IMR-90 (cell line): ENCODE results near the gene WDR43. TPM values are rescaled to one million over a fixed set of nuclear protein-coding genes. Genes with fewer than 3 reads are reported as not detected.

Experiments used
- ATAC-seq: fragments of 200-7000 bp; cut with Tn5 transposase; 2 replicates; pipeline ENCODE4 v1.9.1; 2020; ENCODE audit warnings: low read depth, mild to moderate bottlenecking, moderate library complexity
- BruUV-seq: library from RNA; stranded (reverse); fragments of 400-500 nt; replicated peaks from 2 replicates; lab custom pipeline; 2021; lab: Mats Ljungman, UMichigan
- CTCF ChIA-PET: fragments of 300-600 bp; formaldehyde crosslinking; extraction: SDS; loops from one replicate; lab custom pipeline; 2021; ENCODE audit warnings: antibody characterized with exemption; lab: Yijun Ruan, JAX
- POLR2A ChIA-PET: fragments of 300-600 bp; sonication (Branson Sonifier 250); formaldehyde crosslinking; loops from one replicate; lab custom pipeline; 2022; ENCODE audit warnings: antibody characterized with exemption; ENCODE audit not compliant: unreplicated experiment; lab: Charles Lee
- DNase-seq: peaks from one replicate; pipeline ENCODE4 v3.0.0; 2013
- H2AFZ ChIP-seq: replicated peaks from 2 replicates; pipeline ENCODE3; 2013; ENCODE audit warnings: low read length, mild to moderate bottlenecking; ENCODE audit not compliant: poor library complexity
- H2AK5ac ChIP-seq: 2 replicates; pipeline ENCODE4 v1.6.1; 2013; ENCODE audit warnings: low read depth, low read length, inconsistent platforms
- H2AK9ac ChIP-seq: replicated peaks from 2 replicates; pipeline ENCODE3; 2013; ENCODE audit warnings: mild to moderate bottlenecking, low read depth, low read length, moderate library complexity; ENCODE audit not compliant: poor library complexity
- H2BK120ac ChIP-seq: 2 replicates; pipeline ENCODE4 v1.6.1; 2013; ENCODE audit warnings: low read depth, low read length, inconsistent platforms
- H2BK15ac ChIP-seq: 3 replicates; pipeline ENCODE4 v1.6.1; 2013; ENCODE audit warnings: low read depth, low read length, inconsistent platforms
- H2BK20ac ChIP-seq: 2 replicates; pipeline ENCODE4 v1.6.1; 2013; ENCODE audit warnings: low read depth, mild to moderate bottlenecking, inconsistent platforms, low read length, moderate library complexity
- H2BK5ac ChIP-seq: 2 replicates; pipeline ENCODE4 v1.6.1; 2013; ENCODE audit warnings: mild to moderate bottlenecking, low read depth, low read length, inconsistent platforms; ENCODE audit not compliant: poor library complexity, severe bottlenecking
- H3K14ac ChIP-seq: replicated peaks from 2 replicates; pipeline ENCODE4 v1.6.1; 2013; ENCODE audit warnings: low read depth, low read length, inconsistent platforms
- H3K18ac ChIP-seq: 2 replicates; pipeline ENCODE4 v1.6.1; 2013; ENCODE audit warnings: low read depth, low read length, control low read depth
- H3K23ac ChIP-seq: 2 replicates; pipeline ENCODE4 v1.6.1; 2013; ENCODE audit warnings: low read depth, low read length, inconsistent platforms
- H3K27ac ChIP-seq: 2 replicates; pipeline ENCODE4 v1.5.1; 2013; ENCODE audit warnings: mild to moderate bottlenecking, control low read depth, low read length; ENCODE audit not compliant: insufficient read depth
- H3K27me3 ChIP-seq: 2 replicates; pipeline ENCODE4 v1.6.1; 2013; ENCODE audit warnings: low read length; ENCODE audit not compliant: control insufficient read depth, insufficient read depth
- H3K36me3 ChIP-seq: 2 replicates; pipeline ENCODE4 v1.6.1; 2013; ENCODE audit warnings: low read length, mixed read lengths; ENCODE audit not compliant: control insufficient read depth, insufficient read depth
- H3K4ac ChIP-seq: 2 replicates; pipeline ENCODE4 v1.6.1; 2013; ENCODE audit warnings: low read depth, low read length, inconsistent platforms
- H3K4me1 ChIP-seq: 2 replicates; pipeline ENCODE4 v1.6.1; 2013; ENCODE audit warnings: low read length, mixed read lengths; ENCODE audit not compliant: control insufficient read depth, insufficient read depth
- H3K4me2 ChIP-seq: 2 replicates; pipeline ENCODE4 v1.6.1; 2013; ENCODE audit warnings: low read depth, mild to moderate bottlenecking, control low read depth, low read length, moderate library complexity
- H3K4me3 ChIP-seq: 2 replicates; pipeline ENCODE4 v1.5.1; 2013; ENCODE audit warnings: low read depth, mild to moderate bottlenecking, control low read depth, low read length, moderate library complexity; ENCODE audit not compliant: insufficient read depth
- H3K56ac ChIP-seq: 2 replicates; pipeline ENCODE4 v1.6.1; 2013; ENCODE audit warnings: low read length, inconsistent platforms; ENCODE audit not compliant: insufficient read depth; ENCODE audit errors: extremely low read depth
- H3K79me1 ChIP-seq, 2 experiments: 2 replicates each; pipeline ENCODE4 v1.6.1; 2013; ENCODE audit warnings: low read length in 2 of 2, inconsistent platforms in 1 of 2, low read depth in 1 of 2
- H3K9ac ChIP-seq: 2 replicates; pipeline ENCODE4 v1.6.1; 2013; ENCODE audit warnings: low read depth, low read length, control low read depth
- H3K9me1 ChIP-seq: 2 replicates; pipeline ENCODE4 v1.6.1; 2013; ENCODE audit warnings: low read length, inconsistent platforms; ENCODE audit not compliant: insufficient read depth
- H3K9me3 ChIP-seq: 2 replicates; pipeline ENCODE4 v1.6.1; 2013; ENCODE audit warnings: low read length; ENCODE audit not compliant: control insufficient read depth, insufficient read depth
- H4K20me1 ChIP-seq: 2 replicates; pipeline ENCODE4 v1.6.1; 2013; ENCODE audit warnings: low read length, inconsistent platforms; ENCODE audit not compliant: insufficient read depth
- H4K5ac ChIP-seq: 2 replicates; pipeline ENCODE4 v1.6.1; 2013; ENCODE audit warnings: mild to moderate bottlenecking, low read depth, low read length, control low read depth
- H4K8ac ChIP-seq, 2 experiments: 2 replicates each; pipeline ENCODE4 v1.6.1; 2013; ENCODE audit warnings: low read depth in 2 of 2, low read length in 2 of 2, control low read depth in 1 of 2, inconsistent platforms in 1 of 2
- H4K91ac ChIP-seq: 2 replicates; pipeline ENCODE4 v1.6.1; 2013; ENCODE audit warnings: low read depth, low read length, inconsistent platforms; ENCODE audit not compliant: insufficient read depth
- BHLHE40 ChIP-seq: fragments of 150-350 bp; IDR thresholded peaks from 2 replicates; pipeline ENCODE4 v1.6.1; 2016; ENCODE audit warnings: mild to moderate bottlenecking, low read depth, low read length
- CEBPB ChIP-seq: IDR thresholded peaks from 2 replicates; pipeline ENCODE4 v1.6.1; 2012; ENCODE audit warnings: low read depth, low read length, improper control_type of control experiment
- CHD1 ChIP-seq: IDR thresholded peaks from 2 replicates; pipeline ENCODE4 v1.6.1; 2012; ENCODE audit warnings: low read depth, low read length, improper control_type of control experiment
- CTCF ChIP-seq: conservative IDR thresholded peaks from 2 replicates; pipeline ENCODE4 v1.5.1; 2012; ENCODE audit warnings: mild to moderate bottlenecking, low read depth, low read length, improper control_type of control experiment
- ELK1 ChIP-seq: fragments of 150-350 bp; IDR thresholded peaks from 2 replicates; pipeline ENCODE4 v1.6.1; 2016; ENCODE audit warnings: low read depth, mild to moderate bottlenecking, low read length, moderate library complexity, borderline replicate concordance
- FOS ChIP-seq: fragments of 150-350 bp; IDR thresholded peaks from 2 replicates; pipeline ENCODE4 v1.6.1; 2016; ENCODE audit warnings: low read depth, low read length
- MAFK ChIP-seq: IDR thresholded peaks from 2 replicates; pipeline ENCODE4 v1.6.1; 2012; ENCODE audit warnings: low read depth, low read length, improper control_type of control experiment
- MAZ ChIP-seq: IDR thresholded peaks from 2 replicates; pipeline ENCODE4 v1.6.1; 2012; ENCODE audit warnings: low read depth, mild to moderate bottlenecking, low read length, improper control_type of control experiment, moderate library complexity, borderline replicate concordance
- MXI1 ChIP-seq: IDR thresholded peaks from 2 replicates; pipeline ENCODE4 v1.6.1; 2012; ENCODE audit warnings: low read depth, mild to moderate bottlenecking, low read length, moderate library complexity, borderline replicate concordance
- NFE2L2 ChIP-seq: fragments of 150-350 bp; IDR thresholded peaks from 2 replicates; pipeline ENCODE4 v1.6.1; 2016; ENCODE audit warnings: low read depth, mild to moderate bottlenecking, low read length
- POLR2A ChIP-seq: IDR thresholded peaks from 2 replicates; pipeline ENCODE4 v1.6.1; 2012; ENCODE audit warnings: mild to moderate bottlenecking, low read depth, low read length
- RAD21 ChIP-seq: IDR thresholded peaks from 2 replicates; pipeline ENCODE4 v1.6.1; 2012; ENCODE audit warnings: low read length, improper control_type of control experiment
- RFX5 ChIP-seq: IDR thresholded peaks from 2 replicates; pipeline ENCODE4 v1.8.0; 2012; ENCODE audit warnings: low read depth, mild to moderate bottlenecking, low read length, moderate library complexity
- SMC3 ChIP-seq: fragments of 150-350 bp; IDR thresholded peaks from 2 replicates; pipeline ENCODE4 v1.6.1; 2016; ENCODE audit warnings: low read depth, mild to moderate bottlenecking, antibody characterized with exemption, low read length, moderate library complexity
- USF2 ChIP-seq: fragments of 150-350 bp; IDR thresholded peaks from 2 replicates; pipeline ENCODE4 v1.6.1; 2017; ENCODE audit warnings: mild to moderate bottlenecking, antibody characterized with exemption, low read length, low read depth
- WGBS, 2 experiments: methylation state at CpG; one replicate each; pipeline versions ENCODE4 v1.1.5 to v1.1.7; 2013; ENCODE audit warnings: missing lambda C conversion rate in 2 of 2; ENCODE audit not compliant: insufficient read length in 1 of 2; ENCODE audit errors: extremely low coverage in 2 of 2; 5-methylcytosine and 5-hydroxymethylcytosine counted together
- dilution Hi-C: fragments of 300-500 bp; cut with HindIII; formaldehyde crosslinking; loops from one replicate; pipeline ENCODE4 v1.14.3; 2018; ENCODE audit warnings: low sequenced_read_pairs; ENCODE audit not compliant: unreplicated experiment
- in situ Hi-C: fragments of 300-500 bp; cut with MboI; formaldehyde crosslinking; loops from 3 replicates; pipeline ENCODE4 v1.14.3; 2019; ENCODE audit warnings: low sequenced_read_pairs, inconsistent platforms, mixed read lengths
- intact Hi-C: fragments of 100-400 bp; cut with micrococcal nuclease; formaldehyde crosslinking; loops from 2 replicates; pipeline ENCODE4 v1.10.0; 2022
- polyA plus RNA-seq, 3 experiments: library from polyadenylated mRNA; depleted of rRNA; stranded (reverse); fragments of >200 nt; gene quantifications; 2 replicates each; pipeline ENCODE4 v1.2.3, GENCODE V29; 2012; ENCODE audit warnings: low replicate concordance in 1 of 3
- total RNA-seq: library from RNA; depleted of rRNA; stranded (reverse); fragments of >200 nt; gene quantifications from 2 replicates; pipeline ENCODE4 v1.2.3, GENCODE V29; 2012

WDR43 gene
- total and polyA plus RNA-seq, 2 of the 4 experiments (the other 2 are of a cell fraction) = 40.3 to 300 TPM

- Histone ChIP-seq H3K4me2 (no peak overlapping the region), H3K9me3 (no peaks in the 10 kb centered on the region), H3K9ac (no peak overlapping the region), H2BK5ac (no peak overlapping the region), H4K20me1 (no peaks in the 10 kb centered on the region), H3K4me3 (no peak overlapping the region), H3K56ac (no peak overlapping the region), H4K91ac (no peak overlapping the region), H4K5ac (no peak overlapping the region; the same call in 1 of the 2 replicates), H3K14ac (0 out of 2 replicates have a peak overlapping the region, but pooled peaks have one; percentile 40), H2BK15ac (no peak overlapping the region), H3K4me1 (peaks cover 18% of the 10 kb centered on the region), H3K18ac (peak overlapping the region; percentile 71; the same call in 1 of the 2 replicates), H3K79me1 (no peaks in the 10 kb centered on the region), H3K27ac (no peak overlapping the region), H2AK5ac (peak overlapping the region; percentile 23; the same call in 1 of the 2 replicates), H2AK9ac (no peak overlapping the region), H2BK20ac (no peak overlapping the region), H3K23ac (no peak overlapping the region), H4K8ac (no peak overlapping the region), H3K27me3 (peaks cover 2% of the 10 kb centered on the region), H2BK120ac (0 out of 2 replicates have a peak overlapping the region, but pooled peaks have one; percentile 0), H3K4ac (peak overlapping the region; percentile 33; the same call in 1 of the 2 replicates), H2AFZ (no peak overlapping the region), H3K36me3 (no peaks in the 10 kb centered on the region), H3K9me1 (peaks cover 4% of the 10 kb centered on the region; the same call in 1 of the 2 replicates)
- DNase-seq (no peak), ATAC-seq (no peak)
- dilution Hi-C loops (no loop called here), in situ Hi-C loops (no loop called here), intact Hi-C loops (no loop called here)
- ChIA-PET POLR2A (no interaction called here), CTCF (no interaction called here)
- 60% methylated on average over 1 of the region's 5 CpGs; no CpG with 5 or more reads in 1 of the 2 experiments for WGBS, 2 experiments
- TF ChIP-seq RAD21 = no peak
- TF ChIP-seq CHD1 = no peak
- no peak for TF ChIP-seq MAZ
- TF ChIP-seq POLR2A = no peak
- no peak for TF ChIP-seq MXI1
- no peak for TF ChIP-seq RFX5
- TF ChIP-seq USF2 = no peak
- TF ChIP-seq MAFK = no peak
- no peak for TF ChIP-seq CEBPB
- no peak for TF ChIP-seq SMC3
- no peak for TF ChIP-seq ELK1
- TF ChIP-seq CTCF = no peak
- TF ChIP-seq NFE2L2 = no peak
- TF ChIP-seq FOS = no peak
- TF ChIP-seq BHLHE40 = no peak
- no TSS peak for BruUV-seq
Measured at GRCh38 chr2:28989973-28990372, 95.5 kb downstream of the WDR43 start.
